ENCODE data around the gene CACNA2D3. TPM values are rescaled to one million over a fixed set of nuclear protein-coding genes. Genes with fewer than 3 reads are reported as not detected.

CACNA2D3 gene
- total and polyA plus RNA-seq, 7 donors: 2.7 to 13.5 (median 9.0) TPM

DNA sequence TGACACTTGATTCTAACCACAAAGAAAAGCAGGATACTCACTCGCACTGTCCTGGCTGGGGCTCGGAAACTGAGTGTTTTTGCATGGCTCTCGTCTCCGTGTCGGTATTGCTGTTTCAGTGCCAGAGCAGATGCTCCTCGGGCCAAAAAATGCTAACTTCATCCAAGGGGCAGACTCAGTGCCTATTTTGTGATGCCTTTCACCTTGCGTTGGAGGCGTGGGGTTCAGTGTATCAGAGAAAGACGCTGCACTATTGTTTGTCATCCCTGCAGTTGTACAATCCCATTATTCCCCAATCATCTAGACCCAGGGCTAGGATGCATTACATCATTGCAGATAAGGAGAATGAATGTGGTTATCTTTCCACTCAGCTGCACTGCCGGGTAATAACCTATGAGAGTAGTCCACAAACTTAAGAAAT, 1.4 kb downstream of the CACNA2D3 start:
- peak in 1 of 4 donors; percentile 66 for ATAC-seq

DNA sequence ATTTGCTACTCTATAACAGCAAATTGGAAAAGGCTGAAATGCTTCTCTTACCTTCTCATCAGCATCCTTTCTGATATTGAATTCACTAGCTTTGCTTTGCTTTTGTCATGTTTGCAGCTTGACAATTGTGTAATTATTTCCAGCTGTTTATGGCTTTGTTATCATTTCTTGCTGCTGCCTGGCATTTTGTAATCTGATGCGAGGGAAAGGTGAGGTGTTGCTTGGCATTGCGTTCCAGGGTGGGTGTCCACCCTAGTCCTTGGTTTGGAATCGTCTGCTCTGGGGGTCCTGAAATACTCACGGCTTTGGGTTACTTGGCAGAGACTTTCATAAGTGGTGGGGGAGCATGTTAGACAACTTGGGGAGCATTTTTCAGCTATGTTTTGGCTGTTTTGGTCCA, 2.9 kb downstream of the CACNA2D3 start:
- H3K9me3 ChIP-seq: no peaks in the 10 kb centered on the region
- H3K27ac ChIP-seq: no peak overlapping the region
- intact Hi-C loops (cut with DNase I): loop anchor here in 1 of 2 donors (10.0 kb wide), 1 partner anchor 180 kb away; no protein-coding TSS in a partner anchor
- H3K4me1 ChIP-seq: peaks cover 9% of the 10 kb centered on the region
- DNase-seq: no peak
- TF ChIP-seq, protein P1, sequence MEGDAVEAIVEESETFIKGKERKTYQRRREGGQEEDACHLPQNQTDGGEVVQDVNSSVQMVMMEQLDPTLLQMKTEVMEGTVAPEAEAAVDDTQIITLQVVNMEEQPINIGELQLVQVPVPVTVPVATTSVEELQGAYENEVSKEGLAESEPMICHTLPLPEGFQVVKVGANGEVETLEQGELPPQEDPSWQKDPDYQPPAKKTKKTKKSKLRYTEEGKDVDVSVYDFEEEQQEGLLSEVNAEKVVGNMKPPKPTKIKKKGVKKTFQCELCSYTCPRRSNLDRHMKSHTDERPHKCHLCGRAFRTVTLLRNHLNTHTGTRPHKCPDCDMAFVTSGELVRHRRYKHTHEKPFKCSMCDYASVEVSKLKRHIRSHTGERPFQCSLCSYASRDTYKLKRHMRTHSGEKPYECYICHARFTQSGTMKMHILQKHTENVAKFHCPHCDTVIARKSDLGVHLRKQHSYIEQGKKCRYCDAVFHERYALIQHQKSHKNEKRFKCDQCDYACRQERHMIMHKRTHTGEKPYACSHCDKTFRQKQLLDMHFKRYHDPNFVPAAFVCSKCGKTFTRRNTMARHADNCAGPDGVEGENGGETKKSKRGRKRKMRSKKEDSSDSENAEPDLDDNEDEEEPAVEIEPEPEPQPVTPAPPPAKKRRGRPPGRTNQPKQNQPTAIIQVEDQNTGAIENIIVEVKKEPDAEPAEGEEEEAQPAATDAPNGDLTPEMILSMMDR (IDR thresholded peaks at IDR 0.05): no peak
- no peak overlapping the region for H3K4me3 ChIP-seq
- H3K27me3 ChIP-seq (ENCODE audit: insufficient read depth in 3 of 3, low read length in 2 of 3): no peaks in the 10 kb centered on the region
- ATAC-seq: no peak
- 46 to 64% (median 47%) methylated on average over 4 of the region's 4 CpGs for WGBS, 3 donors
- H3K36me3 ChIP-seq (ENCODE audit: insufficient read depth in 1 of 2, low read depth in 1 of 2): no peaks in the 10 kb centered on the region

More for the DNA sequence above, 1.4 kb downstream of the CACNA2D3 start:
- Histone ChIP-seq H3K9me3 (no peaks in the 10 kb centered on the region), H3K36me3 (ENCODE audit: insufficient read depth in 1 of 2, low read depth in 1 of 2) (no peaks in the 10 kb centered on the region), H3K4me3 (peak overlapping the region; percentile 73), H3K27me3 (ENCODE audit: insufficient read depth in 3 of 3, low read length in 2 of 3) (no peaks in the 10 kb centered on the region), H3K4me1 (peaks cover 9% of the 10 kb centered on the region), H3K27ac (peak overlapping the region; percentile 50)
- TF ChIP-seq, protein P1 (IDR thresholded peaks at IDR 0.05): no peak
- intact Hi-C loops (cut with DNase I): loop anchor here in 1 of 2 donors (10.0 kb wide), 1 partner anchor 179 kb away; no protein-coding TSS in a partner anchor
- 5 to 8% (median 6%) methylated on average over 10 of the region's 10 CpGs for WGBS, 3 donors
- no peak for DNase-seq

DNA sequence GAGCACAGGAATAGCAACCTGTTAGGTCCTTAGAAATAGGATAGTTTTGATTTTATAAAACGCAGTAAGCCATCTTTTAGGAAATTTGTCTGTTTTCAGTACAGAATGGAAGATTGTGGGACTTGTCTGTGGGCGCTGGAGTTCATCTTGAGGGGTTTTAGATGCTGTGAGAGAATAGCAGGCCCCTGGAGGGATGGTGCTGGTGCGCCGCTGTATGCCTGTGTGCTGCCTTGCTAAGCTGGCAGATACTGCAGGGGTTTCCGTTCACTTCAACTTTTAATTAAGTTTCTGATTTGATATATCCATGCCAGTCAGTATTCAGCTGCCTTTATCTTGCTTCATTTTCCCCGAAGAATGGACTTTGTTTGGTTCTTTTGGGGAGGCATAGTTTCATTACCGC, 4.2 kb downstream of the CACNA2D3 start:
- 73 to 89% (median 80%) methylated on average over 7 of the region's 7 CpGs for WGBS, 3 donors
- intact Hi-C loops (cut with DNase I): loop anchor here in 1 of 2 donors (10.0 kb wide), 1 partner anchor 182 kb away; no protein-coding TSS in a partner anchor
- no peak for ATAC-seq

DNA sequence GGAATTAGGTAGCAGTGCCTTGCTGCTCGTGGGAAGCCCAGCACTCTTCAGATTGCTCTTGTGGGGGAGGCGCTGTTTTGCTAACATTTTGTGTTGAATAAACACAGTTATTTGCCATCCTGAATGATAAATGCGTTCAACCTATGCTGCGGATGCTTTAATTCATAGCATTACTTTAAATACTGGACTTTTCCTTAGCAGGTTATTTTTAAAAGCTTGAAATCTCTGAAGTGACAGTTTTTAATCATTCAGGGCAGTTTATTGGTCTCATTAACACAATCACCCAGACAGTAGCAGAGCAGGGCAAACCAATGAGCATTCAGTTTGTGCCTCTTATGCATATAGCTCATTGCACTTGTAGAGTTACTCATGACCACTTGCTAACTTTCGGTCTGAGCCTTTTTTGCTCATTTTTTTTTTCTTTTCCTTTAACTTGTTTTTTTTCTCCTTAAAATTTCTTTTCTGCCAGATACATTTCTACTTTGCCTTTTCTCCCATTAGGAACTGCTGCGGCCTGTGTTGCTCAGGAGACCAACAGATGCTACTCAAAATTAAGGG, 5.2 kb downstream of the CACNA2D3 start:
- DNase-seq: no peak
- WGBS, 3 donors: 90 to 91% (median 90%) methylated on average over 6 of the region's 6 CpGs
- intact Hi-C loops (cut with DNase I): loop anchor here in 1 of 2 donors (10.0 kb wide), 1 partner anchor 183 kb away; no protein-coding TSS in a partner anchor

More for the DNA sequence above, 4.2 kb downstream of the CACNA2D3 start:
- peaks cover 18% of the 10 kb centered on the region for H3K4me1 ChIP-seq
- no peaks in the 10 kb centered on the region for H3K27me3 ChIP-seq (ENCODE audit: insufficient read depth in 3 of 3, low read length in 2 of 3)
- H3K4me3 ChIP-seq: no peak overlapping the region
- TF ChIP-seq, protein P1 (IDR thresholded peaks at IDR 0.05): no peak
- no peaks in the 10 kb centered on the region for H3K9me3 ChIP-seq
- no peaks in the 10 kb centered on the region for H3K36me3 ChIP-seq (ENCODE audit: insufficient read depth in 1 of 2, low read depth in 1 of 2)
- DNase-seq: no peak
- no peak overlapping the region for H3K27ac ChIP-seq

More for the DNA sequence above, 5.2 kb downstream of the CACNA2D3 start:
- Histone ChIP-seq H3K4me1 (peaks cover 20% of the 10 kb centered on the region), H3K9me3 (no peaks in the 10 kb centered on the region), H3K4me3 (no peak overlapping the region), H3K27ac (no peak overlapping the region), H3K36me3 (ENCODE audit: insufficient read depth in 1 of 2, low read depth in 1 of 2) (no peaks in the 10 kb centered on the region), H3K27me3 (ENCODE audit: insufficient read depth in 3 of 3, low read length in 2 of 3) (no peaks in the 10 kb centered on the region)
- no peak for ATAC-seq
- TF ChIP-seq, protein P1 (IDR thresholded peaks at IDR 0.05): no peak

All from psoas muscle (tissue), 8 donors.